WERI-Rb-1 (cell line): ENCODE results near the gene COMMD3.
"Not testable (repeated sequence)": the region's sequence is repeated elsewhere in the genome, so short reads cannot be mapped to it uniquely, and the experiment has no call there.

ENCODE experiments used
- DNase-seq: peaks from one replicate; pipeline ENCODE4 v3.0.0-alpha.2; 2020
- H3K27ac ChIP-seq: fragments of 250-450 bp; sonication (Bioruptor Pico); 2 replicates; pipeline ENCODE4 v1.5.1; 2020; ENCODE audit warnings: mild to moderate bottlenecking, moderate library complexity
- H3K27me3 ChIP-seq: fragments of 250-450 bp; sonication (Bioruptor Pico); 2 replicates; pipeline ENCODE4 v1.5.1; 2021; ENCODE audit warnings: mild to moderate bottlenecking, low read depth, moderate library complexity; ENCODE audit not compliant: insufficient read depth, severe bottlenecking
- H3K36me3 ChIP-seq: fragments of 250-450 bp; sonication (Bioruptor Pico); 2 replicates; pipeline ENCODE4 v1.5.1; 2020; ENCODE audit warnings: mild to moderate bottlenecking, moderate library complexity
- H3K4me3 ChIP-seq: 2 replicates; pipeline ENCODE4 v1.5.1; 2011; ENCODE audit warnings: low read depth, mild to moderate bottlenecking, control low read depth, low read length
- H3K9me3 ChIP-seq: fragments of 250-450 bp; sonication (Bioruptor Pico); 2 replicates; pipeline ENCODE4 v1.5.1; 2021; ENCODE audit warnings: mild to moderate bottlenecking, moderate library complexity; ENCODE audit not compliant: severe bottlenecking
- CTCF ChIP-seq: IDR thresholded peaks from 2 replicates; pipeline ENCODE4 v1.5.1; 2011; ENCODE audit warnings: low read depth, mild to moderate bottlenecking, control low read depth, inconsistent platforms, low read length

Gene COMMD3

GRCh38 chr10:22346096-22346661, 30.0 kb downstream of the COMMD3 start:
- TF ChIP-seq CTCF: no peak
- Histone ChIP-seq H3K4me3 (no peak overlapping the region), H3K27ac (no peak overlapping the region), H3K27me3 (no peaks in the 10 kb centered on the region), H3K36me3 (no peaks in the 10 kb centered on the region), H3K9me3 (no peaks in the 10 kb centered on the region)
- DNase-seq: no peak

DNA sequence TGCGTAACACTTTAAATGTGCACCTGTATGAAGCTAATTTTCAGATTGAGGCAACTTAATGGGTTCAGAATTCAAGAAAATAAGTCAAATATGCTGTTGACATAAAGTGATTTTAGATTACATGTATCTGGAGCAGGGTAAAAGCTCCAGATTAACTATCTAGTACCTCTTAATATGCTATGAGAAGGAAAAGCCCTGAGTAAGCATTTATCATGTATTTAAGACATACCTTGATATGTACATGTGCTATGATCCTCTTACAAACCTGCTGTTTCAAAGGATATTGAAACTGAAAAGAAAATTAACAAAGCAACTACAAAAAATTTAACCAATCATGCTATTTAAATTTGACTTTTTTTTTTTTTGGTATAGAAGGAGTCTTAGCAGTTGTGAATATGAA, 33.6 kb downstream of the COMMD3 start:
- no peaks in the 10 kb centered on the region for H3K9me3 ChIP-seq
- no peaks in the 10 kb centered on the region for H3K36me3 ChIP-seq
- no peak overlapping the region for H3K27ac ChIP-seq
- TF ChIP-seq CTCF: no peak
- H3K27me3 ChIP-seq: no peaks in the 10 kb centered on the region
- no peak overlapping the region for H3K4me3 ChIP-seq
- no peak for DNase-seq

DNA sequence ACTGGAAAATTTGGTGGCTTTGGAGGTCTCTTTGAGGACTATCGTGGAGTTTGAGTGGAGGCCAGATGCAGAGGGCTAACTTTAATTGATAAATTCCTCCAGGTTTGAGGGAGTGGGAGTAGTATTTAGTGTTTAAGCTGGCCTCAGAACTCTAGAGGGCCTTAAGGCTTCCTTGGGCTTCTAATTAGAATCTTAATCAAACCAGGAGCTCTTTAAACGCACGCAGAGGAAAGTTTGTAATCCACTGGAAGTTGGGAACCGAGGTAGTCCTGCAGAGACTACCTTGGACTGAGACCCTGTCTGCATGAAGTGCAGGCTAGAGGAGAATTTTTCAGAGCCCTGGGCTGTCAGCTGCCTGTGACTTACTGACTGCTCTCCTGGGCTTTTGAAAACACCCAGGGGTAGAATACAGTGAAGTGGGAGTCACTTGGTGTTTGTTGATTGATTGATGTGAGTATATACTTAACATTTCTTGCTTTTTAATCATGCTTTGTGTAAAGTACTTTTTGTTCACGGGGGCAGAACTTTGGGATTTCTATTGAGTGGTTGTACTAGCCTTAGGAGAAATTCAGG, 35.0 kb downstream of the COMMD3 start:
- DNase-seq: no peak
- Histone ChIP-seq H3K27me3 (no peaks in the 10 kb centered on the region), H3K9me3 (no peaks in the 10 kb centered on the region), H3K27ac (no peak overlapping the region), H3K36me3 (no peaks in the 10 kb centered on the region), H3K4me3 (no peak overlapping the region)
- no peak for TF ChIP-seq CTCF

DNA sequence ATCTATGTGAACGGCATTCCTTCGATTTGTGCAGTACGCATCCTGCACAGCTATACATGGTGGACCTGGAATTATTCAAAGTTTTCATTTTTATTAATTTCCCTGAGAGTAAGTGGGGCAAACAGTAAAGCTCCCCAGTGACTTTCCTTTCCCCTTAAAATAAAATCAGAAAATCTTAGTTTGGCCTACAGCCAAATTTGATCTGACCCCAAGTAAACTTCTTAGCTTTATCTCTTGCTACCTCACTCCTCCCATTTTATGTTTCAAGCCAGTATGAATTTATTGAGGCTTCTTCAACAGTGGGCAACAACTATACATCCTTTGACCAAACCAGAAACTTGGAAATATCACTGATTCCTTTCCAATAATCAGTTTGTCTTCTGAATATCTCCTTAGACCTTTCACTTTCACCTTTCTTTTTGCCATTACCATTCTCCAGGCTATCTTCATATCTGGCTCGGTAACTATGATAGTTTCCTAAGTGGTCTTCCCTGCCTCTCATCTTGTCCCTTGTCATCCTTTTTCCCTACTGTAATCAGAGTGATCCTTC, 40.2 kb downstream of the COMMD3 start:
- no peak for DNase-seq
- no peak overlapping the region for H3K4me3 ChIP-seq
- no peaks in the 10 kb centered on the region for H3K27me3 ChIP-seq
- no peak overlapping the region for H3K27ac ChIP-seq
- H3K9me3 ChIP-seq: no peaks in the 10 kb centered on the region
- no peaks in the 10 kb centered on the region for H3K36me3 ChIP-seq
- no peak for TF ChIP-seq CTCF

DNA sequence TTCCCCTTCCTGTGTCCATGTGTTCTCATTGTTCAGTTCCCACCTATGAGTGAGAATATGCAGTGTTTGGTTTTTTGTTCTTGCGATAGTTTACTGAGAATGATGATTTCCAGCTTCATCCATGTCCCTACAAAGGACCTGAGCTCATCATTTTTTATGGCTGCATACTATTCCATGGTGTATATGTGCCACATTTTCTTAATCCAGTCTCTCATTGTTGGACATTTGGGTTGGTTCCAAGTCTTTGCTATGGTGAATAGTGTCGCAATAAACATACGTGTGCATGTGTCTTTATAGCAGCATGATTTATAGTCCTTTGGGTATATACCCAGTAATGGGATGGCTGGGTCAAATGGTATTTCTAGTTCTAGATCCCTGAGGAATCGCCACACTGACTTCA, 41.6 kb downstream of the COMMD3 start:
- H3K9me3 ChIP-seq, H3K36me3 ChIP-seq, H3K27me3 ChIP-seq, H3K4me3 ChIP-seq, H3K27ac ChIP-seq, DNase-seq: not testable (repeated sequence)

- H3K9me3 ChIP-seq: no peaks in the 10 kb centered on the region
- H3K36me3 ChIP-seq: no peaks in the 10 kb centered on the region
- no peak overlapping the region for H3K4me3 ChIP-seq
- DNase-seq: no peak
- no peak overlapping the region for H3K27ac ChIP-seq
- H3K27me3 ChIP-seq: no peaks in the 10 kb centered on the region
- no peak for TF ChIP-seq CTCF
Observed at GRCh38 chr10:22363305-22363704, 47.1 kb downstream of the COMMD3 start.
